ENCODE data around the gene AKNA.

AKNA gene

GRCh38 chr9:114384341-114384740 is 3.4 kb downstream of the AKNA start:
- no peak for TF ChIP-seq POLR2AphosphoS5 (IDR thresholded peaks at IDR 0.05; ENCODE audit: low read depth, low read length)
- no peak for TF ChIP-seq FOXP2 (optimal IDR thresholded peaks at IDR 0.05; ENCODE audit: borderline replicate concordance, extremely low read depth, extremely low read length, insufficient read depth)
- no peak for TF ChIP-seq TAF1 (IDR thresholded peaks at IDR 0.05; ENCODE audit: borderline replicate concordance, insufficient read depth, low read length)

- TF ChIP-seq, protein P1, sequence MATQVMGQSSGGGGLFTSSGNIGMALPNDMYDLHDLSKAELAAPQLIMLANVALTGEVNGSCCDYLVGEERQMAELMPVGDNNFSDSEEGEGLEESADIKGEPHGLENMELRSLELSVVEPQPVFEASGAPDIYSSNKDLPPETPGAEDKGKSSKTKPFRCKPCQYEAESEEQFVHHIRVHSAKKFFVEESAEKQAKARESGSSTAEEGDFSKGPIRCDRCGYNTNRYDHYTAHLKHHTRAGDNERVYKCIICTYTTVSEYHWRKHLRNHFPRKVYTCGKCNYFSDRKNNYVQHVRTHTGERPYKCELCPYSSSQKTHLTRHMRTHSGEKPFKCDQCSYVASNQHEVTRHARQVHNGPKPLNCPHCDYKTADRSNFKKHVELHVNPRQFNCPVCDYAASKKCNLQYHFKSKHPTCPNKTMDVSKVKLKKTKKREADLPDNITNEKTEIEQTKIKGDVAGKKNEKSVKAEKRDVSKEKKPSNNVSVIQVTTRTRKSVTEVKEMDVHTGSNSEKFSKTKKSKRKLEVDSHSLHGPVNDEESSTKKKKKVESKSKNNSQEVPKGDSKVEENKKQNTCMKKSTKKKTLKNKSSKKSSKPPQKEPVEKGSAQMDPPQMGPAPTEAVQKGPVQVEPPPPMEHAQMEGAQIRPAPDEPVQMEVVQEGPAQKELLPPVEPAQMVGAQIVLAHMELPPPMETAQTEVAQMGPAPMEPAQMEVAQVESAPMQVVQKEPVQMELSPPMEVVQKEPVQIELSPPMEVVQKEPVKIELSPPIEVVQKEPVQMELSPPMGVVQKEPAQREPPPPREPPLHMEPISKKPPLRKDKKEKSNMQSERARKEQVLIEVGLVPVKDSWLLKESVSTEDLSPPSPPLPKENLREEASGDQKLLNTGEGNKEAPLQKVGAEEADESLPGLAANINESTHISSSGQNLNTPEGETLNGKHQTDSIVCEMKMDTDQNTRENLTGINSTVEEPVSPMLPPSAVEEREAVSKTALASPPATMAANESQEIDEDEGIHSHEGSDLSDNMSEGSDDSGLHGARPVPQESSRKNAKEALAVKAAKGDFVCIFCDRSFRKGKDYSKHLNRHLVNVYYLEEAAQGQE (IDR thresholded peaks at IDR 0.05; ENCODE audit: insufficient read depth in 1 of 2, low read depth in 2 of 2, low read length in 2 of 2), result no peak
- TF ChIP-seq TAF1 (IDR thresholded peaks at IDR 0.05; ENCODE audit: borderline replicate concordance, insufficient read depth, low read length) (no peak), SIN3A (IDR thresholded peaks at IDR 0.05; ENCODE audit: borderline replicate concordance, insufficient read depth, low read length) (no peak), FOXP2 (optimal IDR thresholded peaks at IDR 0.05; ENCODE audit: borderline replicate concordance, extremely low read depth, extremely low read length, insufficient read depth) (no peak), POLR2AphosphoS5 (IDR thresholded peaks at IDR 0.05; ENCODE audit: low read depth, low read length) (no peak)
Measured at GRCh38 chr9:114383521-114384231, 4.1 kb downstream of the AKNA start.

GRCh38 chr9:114382699-114383520 is 4.9 kb downstream of the AKNA start:
- TF ChIP-seq, protein P1 (IDR thresholded peaks at IDR 0.05; ENCODE audit: insufficient read depth in 1 of 2, low read depth in 2 of 2, low read length in 2 of 2), result no peak
- TF ChIP-seq FOXP2 (optimal IDR thresholded peaks at IDR 0.05; ENCODE audit: borderline replicate concordance, extremely low read depth, extremely low read length, insufficient read depth) (no peak), TAF1 (IDR thresholded peaks at IDR 0.05; ENCODE audit: borderline replicate concordance, insufficient read depth, low read length) (no peak), SIN3A (IDR thresholded peaks at IDR 0.05; ENCODE audit: borderline replicate concordance, insufficient read depth, low read length) (no peak), POLR2AphosphoS5 (IDR thresholded peaks at IDR 0.05; ENCODE audit: low read depth, low read length) (no peak)

- no peak for TF ChIP-seq POLR2AphosphoS5 (IDR thresholded peaks at IDR 0.05; ENCODE audit: low read depth, low read length)
- no peak for TF ChIP-seq SIN3A (IDR thresholded peaks at IDR 0.05; ENCODE audit: borderline replicate concordance, insufficient read depth, low read length)
- TF ChIP-seq TAF1 (IDR thresholded peaks at IDR 0.05; ENCODE audit: borderline replicate concordance, insufficient read depth, low read length), result no peak
- TF ChIP-seq FOXP2 (optimal IDR thresholded peaks at IDR 0.05; ENCODE audit: borderline replicate concordance, extremely low read depth, extremely low read length, insufficient read depth), result no peak
- TF ChIP-seq, protein P1 (IDR thresholded peaks at IDR 0.05; ENCODE audit: insufficient read depth in 1 of 2, low read depth in 2 of 2, low read length in 2 of 2), result no peak
Measured at GRCh38 chr9:114378883-114379282, 8.9 kb downstream of the AKNA start.

DNA sequence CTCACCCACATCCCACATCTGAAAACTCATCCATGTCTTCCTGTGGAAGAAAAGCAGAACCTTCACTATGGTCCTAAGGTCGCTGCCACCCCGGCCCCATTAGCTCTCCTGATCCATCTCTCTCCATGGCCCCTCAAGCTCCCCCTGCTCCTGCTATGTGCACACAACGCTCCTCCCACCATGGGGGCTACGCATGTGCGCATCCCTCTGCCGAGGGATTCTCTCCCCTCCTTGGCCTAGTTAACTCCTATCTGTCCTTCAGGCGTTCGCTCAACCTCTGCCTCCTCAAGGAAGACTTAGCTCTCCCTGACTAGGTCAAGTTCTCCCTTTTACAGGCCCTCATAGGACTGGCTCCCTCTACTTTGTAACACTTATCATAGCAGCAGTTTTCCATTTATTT is 9.8 kb downstream of the AKNA start:
- TF ChIP-seq, protein P1 (IDR thresholded peaks at IDR 0.05; ENCODE audit: insufficient read depth in 1 of 2, low read depth in 2 of 2, low read length in 2 of 2), result no peak
- no peak for TF ChIP-seq SIN3A (IDR thresholded peaks at IDR 0.05; ENCODE audit: borderline replicate concordance, insufficient read depth, low read length)
- TF ChIP-seq POLR2AphosphoS5 (IDR thresholded peaks at IDR 0.05; ENCODE audit: low read depth, low read length), result no peak
- TF ChIP-seq TAF1 (IDR thresholded peaks at IDR 0.05; ENCODE audit: borderline replicate concordance, insufficient read depth, low read length), result no peak

Measured in PFSK-1 (cell line).